GM10248 (cell line): ENCODE measurements around the gene PIGN.

Experiments used
- CTCF ChIA-PET: fragments of 300-600 bp; sonication (Branson Sonifier 250); formaldehyde crosslinking; extraction: SDS; loops from one replicate; lab custom pipeline; 2021; ENCODE audit warnings: antibody characterized with exemption; lab: Yijun Ruan, JAX
- POLR2A ChIA-PET: fragments of 350-650 bp; sonication (Branson Sonifier 250); formaldehyde crosslinking; extraction: SDS; loops from one replicate; lab custom pipeline; 2020; ENCODE audit warnings: antibody characterized with exemption; lab: Yijun Ruan, JAX
- DNase-seq: peaks from one replicate; pipeline ENCODE4 v3.0.0; 2012; ENCODE audit errors: extremely low spot score
- CTCF ChIP-seq: IDR thresholded peaks from 2 replicates; pipeline ENCODE4 v1.5.1; 2012; ENCODE audit warnings: mild to moderate bottlenecking, low read depth; ENCODE audit errors: extremely low read depth, missing control alignments, control extremely low read depth

Gene PIGN

GRCh38 chr18:62101321-62101721, 85.5 kb downstream of the PIGN start:
- POLR2A ChIA-PET: no interaction called here
- no peak for DNase-seq
- CTCF ChIA-PET: interaction anchor here (0.7 to 0.8 kb wide), 2 partner anchors 20 to 83 kb away, joined by 3 read pairs; no protein-coding TSS in a partner anchor
- no peak for TF ChIP-seq CTCF

GRCh38 chr18:62098960-62099359, 87.9 kb downstream of the PIGN start:
- no peak for TF ChIP-seq CTCF
- ChIA-PET POLR2A (no interaction called here), CTCF (interaction anchor here (1.0 kb wide), 1 partner anchor 14 kb away, joined by 3 read pairs; no protein-coding TSS in a partner anchor)
- no peak for DNase-seq

GRCh38 chr18:62097698-62098097, 89.2 kb downstream of the PIGN start:
- ChIA-PET CTCF (no interaction called here), POLR2A (no interaction called here)
- no peak for TF ChIP-seq CTCF
- no peak for DNase-seq

DNA sequence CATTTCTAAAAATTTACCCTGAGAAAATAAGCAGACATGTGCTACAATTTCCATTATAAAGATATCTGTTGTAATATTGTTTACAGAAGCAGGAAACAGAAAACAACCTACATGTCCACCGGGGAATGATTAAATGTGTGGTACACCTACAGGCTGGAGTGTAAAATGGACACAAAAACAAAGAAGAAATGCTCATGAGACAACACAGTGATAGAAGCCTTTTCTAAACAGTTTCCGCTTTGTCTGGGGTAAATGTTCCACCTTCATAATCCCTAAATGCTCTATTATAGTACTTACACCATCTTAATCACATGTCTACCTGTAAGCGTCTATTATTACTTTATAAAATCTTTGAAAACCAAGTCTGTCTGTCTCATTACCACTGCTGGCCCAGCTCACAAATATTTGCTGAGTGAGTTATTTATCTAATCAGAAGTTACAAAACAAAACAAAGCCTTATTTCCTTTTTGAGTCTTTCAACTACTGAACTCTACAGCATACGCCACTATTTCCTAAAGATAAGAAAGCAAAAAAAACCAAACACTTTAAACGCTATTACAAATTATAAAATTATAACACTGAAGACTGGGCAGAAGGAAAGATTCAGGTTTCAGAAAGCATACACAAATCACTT, 95.3 kb downstream of the PIGN start:
- CTCF ChIA-PET: no interaction called here
- POLR2A ChIA-PET: no interaction called here
- DNase-seq: no peak
- TF ChIP-seq CTCF: no peak

DNA sequence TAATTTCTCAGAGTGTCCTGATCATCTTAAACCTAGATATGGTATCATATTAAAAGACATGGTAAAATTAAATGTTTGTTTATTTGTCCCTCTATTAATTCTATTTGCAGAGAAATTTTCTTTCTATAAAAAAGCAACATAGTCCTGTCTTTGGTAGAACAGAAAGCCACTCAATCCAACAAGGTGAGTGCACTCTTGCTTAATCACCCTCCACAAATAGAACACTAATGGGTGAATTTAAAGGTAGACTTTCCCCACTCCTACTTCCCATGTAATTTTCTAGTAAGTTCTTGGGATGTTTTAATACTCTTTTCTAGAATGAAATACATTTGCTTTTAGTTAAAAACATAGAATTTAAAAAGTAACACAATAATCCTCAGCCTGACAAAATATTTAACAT, 97.7 kb downstream of the PIGN start:
- ChIA-PET POLR2A (no interaction called here), CTCF (interaction anchor here (1.2 kb wide), 1 partner anchor 507 kb away, joined by 3 read pairs; no protein-coding TSS in a partner anchor)
- no peak for TF ChIP-seq CTCF
- DNase-seq: no peak

DNA sequence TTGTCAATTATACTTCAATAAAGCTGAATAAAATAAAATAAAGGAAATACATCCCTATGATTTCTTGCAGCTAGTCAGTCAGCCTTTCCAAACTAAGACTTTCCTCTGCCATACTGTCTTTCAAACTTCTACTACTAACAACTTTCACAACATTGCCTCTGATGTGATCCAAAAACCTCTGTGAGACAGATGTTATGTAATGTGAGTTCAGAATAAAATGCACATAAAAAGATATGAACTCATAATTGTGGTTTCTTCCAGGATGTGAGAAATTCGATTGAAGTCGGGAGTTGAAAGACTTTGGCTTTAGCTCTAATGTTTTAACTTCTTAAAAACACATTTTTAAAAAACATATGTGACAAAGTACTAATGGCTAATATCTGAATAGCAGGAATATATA, 98.7 kb downstream of the PIGN start:
- ChIA-PET CTCF (interaction anchor here (1.2 kb wide), 1 partner anchor 506 kb away, joined by 3 read pairs; no protein-coding TSS in a partner anchor), POLR2A (no interaction called here)
- TF ChIP-seq CTCF: no peak
- no peak for DNase-seq

DNA sequence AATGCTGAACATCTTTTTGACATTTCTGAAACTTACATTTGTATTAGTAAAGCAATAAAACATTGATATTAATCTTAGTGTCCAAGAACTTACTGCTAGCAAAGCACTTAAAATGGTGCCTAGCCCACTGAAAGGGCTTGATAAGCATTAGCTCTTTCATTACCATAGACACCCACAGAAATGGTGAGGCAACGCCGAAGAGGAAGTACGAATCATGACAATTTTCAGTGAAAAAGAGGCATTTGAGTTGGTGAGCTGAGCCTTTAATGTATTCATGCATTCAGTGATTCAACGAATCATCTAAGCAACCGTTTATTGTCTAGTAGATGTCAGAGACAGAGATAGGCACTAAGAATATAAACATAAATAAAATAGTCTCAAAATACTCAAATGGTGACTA, 101.1 kb downstream of the PIGN start:
- no peak for DNase-seq
- TF ChIP-seq CTCF: no peak
- ChIA-PET POLR2A (no interaction called here), CTCF (interaction anchor here (1.0 kb wide), 1 partner anchor 18 kb away, joined by 3 read pairs; no protein-coding TSS in a partner anchor)
